Adrenal gland (tissue), 12 donors: Measurements from ENCODE around the gene MYL6B. TPM values are rescaled to one million over a fixed set of nuclear protein-coding genes. Genes with fewer than 3 reads are reported as not detected.
"Not testable (repeated sequence)": the region's sequence is repeated elsewhere in the genome, so short reads cannot be mapped to it uniquely, and the experiment has no call there.

ENCODE experiments used
- DNase-seq, 7 donors: peaks; one replicate each; pipeline ENCODE4 v3.0.0-alpha.2; 2019 to 2020
- H3K27ac ChIP-seq, 5 donors: fragments of 200-600 bp; sonication (generic) in 4 of 5; 1 replicate in 3 of 5; 2 replicates in 2 of 5; pipeline versions ENCODE4 v1.5.1 to v1.8.0; 2016 to 2020; ENCODE audit warnings: mild to moderate bottlenecking in 1 of 5
- H3K27me3 ChIP-seq: fragments of 200-600 bp; 2 replicates; pipeline ENCODE4 v1.8.0; 2021
- H3K36me3 ChIP-seq, 2 donors: fragments of 200-600 bp; replicated peaks in 1 of 2; 1 replicate in 1 of 2; 2 replicates in 1 of 2; pipeline versions ENCODE4 v1.5.1 to v1.8.0; 2018 to 2022
- H3K4me1 ChIP-seq, 2 donors: fragments of 200-600 bp; replicated peaks in 1 of 2; 1 replicate in 1 of 2; 2 replicates in 1 of 2; pipeline versions ENCODE4 v1.5.1 to v1.8.0; 2018 to 2021
- H3K4me3 ChIP-seq, 4 donors: fragments of 200-600 bp; sonication (generic) in 3 of 4; one replicate each; pipeline ENCODE4 v1.5.1; 2016 to 2018
- H3K9me3 ChIP-seq, 3 donors: fragments of 200-600 bp; sonication (generic) in 1 of 3; replicated peaks in 1 of 3; 1 replicate in 2 of 3; 2 replicates in 1 of 3; pipeline versions ENCODE4 v1.5.1 to v1.8.0; 2016 to 2021
- CTCF ChIP-seq, 6 experiments: fragments of 450-650 bp in 4 of 6; fragments of 200-600 bp in 2 of 6; sonication (generic) in 1 of 6; IDR thresholded peaks; 1 replicate in 5 of 6; 2 replicates in 1 of 6; pipeline versions ENCODE4 v1.5.1 to v1.8.0; 2016 to 2021; ENCODE audit warnings: antibody characterized with exemption in 6 of 6, mild to moderate bottlenecking in 2 of 6, moderate library complexity in 1 of 6
- POLR2A ChIP-seq, 2 donors: fragments of 450-650 bp; IDR thresholded peaks; one replicate each; pipeline ENCODE4 v1.6.1; 2017; ENCODE audit warnings: antibody characterized with exemption in 2 of 2, mild to moderate bottlenecking in 2 of 2, moderate library complexity in 1 of 2
- WGBS, 4 donors: extraction: QIAGEN DNeasy Blood & Tissue Kit in 2 of 4; methylation state at CpG; one replicate each; pipeline versions ENCODE4 v1.1.5 to v1.1.7; 2013 to 2017; 5-methylcytosine and 5-hydroxymethylcytosine counted together
- intact Hi-C, 2 donors: fragments of 100-400 bp; cut with DNase I; formaldehyde crosslinking; loops; one replicate each; pipeline versions ENCODE4 v1.14.1 to v1.15.0; 2022 to 2023
- polyA plus RNA-seq, 3 donors: library from polyadenylated mRNA; stranded (reverse); fragments of 200-250 nt in 2 of 3; fragments of 350-450 nt in 1 of 3; fragmentation: Illumina TruSeq in 1 of 3; extraction: RNeasy Lipid Tissue Mini Kit (QIAGEN cat#74804) in 1 of 3; gene quantifications; one replicate each; pipeline ENCODE4 v1.2.3, GENCODE V29; 2013 to 2014
- total RNA-seq, 9 donors: library from RNA; depleted of rRNA in 4 of 9; stranded (reverse); fragments of >200 nt in 4 of 9; fragments of 120-200 nt in 1 of 9; fragmentation: NEBNext Ultra II Directional in 1 of 9; extraction: Animal tissue kit (Norgen Biotek cat#: 25700) in 1 of 9; gene quantifications; one replicate each; pipeline versions ENCODE4 v1.1.0 to v1.2.4, GENCODE V29; 2013 to 2023
- donor health status: healthy with polysubstance abuse.
- donor health status: Bipolar disorder and iron deficiency.
- donor health status: DM: yes; HTN: yes; CAD: no.
- donor health status: DM: no; HTN: no; CAD: no.
- donor health status: DM: no; HTN: no; CAD: no.
- donor health status: DM: yes; HTN: yes; CAD: no.

The MYL6B gene
- total and polyA plus RNA-seq, 12 donors, result 28.0 to 129 (median 71.9) TPM

- 1 to 2% (median 2%) methylated on average over 38 to 42 of the region's 42 CpGs for WGBS, 4 donors
- intact Hi-C loops, result loop anchor here (2.0 to 5.0 kb wide), 4 partner anchors 37 to 272 kb away; no protein-coding TSS in a partner anchor
- Histone ChIP-seq H3K27me3 (no peaks in the 10 kb centered on the region), H3K27ac (peak overlapping the region; percentile 66 to 92 (median 76)), H3K36me3 (peaks cover 0 to 11% of the 10 kb centered on the region in 2 donors), H3K9me3 (no peaks in the 10 kb centered on the region), H3K4me3 (peak overlapping the region in 3 of 4 donors; percentile 32 to 88 (median 86)), H3K4me1 (peaks cover 16 to 25% of the 10 kb centered on the region in 2 donors)
- TF ChIP-seq POLR2A (IDR thresholded peaks at IDR 0.05) (no peak), CTCF (IDR thresholded peaks at IDR 0.05) (peak in 2 of 6 experiments; percentile 1 to 48)
- peak; percentile 73 to 95 (median 80) for DNase-seq
These were observed 37.7 kb downstream of the MYL6B start for GRCh38 chr12:56189918-56190694.

GRCh38 chr12:56190695-56191155, 38.3 kb downstream of the MYL6B start:
- Histone ChIP-seq H3K4me3 (peak overlapping the region in 2 of 4 donors; percentile 32 to 88), H3K9me3 (no peaks in the 10 kb centered on the region), H3K27me3 (no peaks in the 10 kb centered on the region), H3K36me3 (peaks cover 0 to 5% of the 10 kb centered on the region in 2 donors), H3K4me1 (peaks cover 16 to 25% of the 10 kb centered on the region in 2 donors), H3K27ac (peak overlapping the region in 4 of 5 donors; percentile 73 to 92 (median 84))
- intact Hi-C loops, result loop anchor here in 1 of 2 donors (5.0 kb wide), 2 partner anchors 37 to 272 kb away; no protein-coding TSS in a partner anchor
- no peak for TF ChIP-seq CTCF (IDR thresholded peaks at IDR 0.05)
- TF ChIP-seq POLR2A (IDR thresholded peaks at IDR 0.05), result no peak
- WGBS, 4 donors, result 17 to 24% (median 21%) methylated on average over 9 of the region's 9 CpGs
- no peak for DNase-seq

- Histone ChIP-seq H3K9me3 (no peaks in the 10 kb centered on the region), H3K4me3 (no peak overlapping the region), H3K27me3 (no peaks in the 10 kb centered on the region), H3K36me3 (no peaks in the 10 kb centered on the region), H3K27ac (no peak overlapping the region), H3K4me1 (peaks cover 14 to 16% of the 10 kb centered on the region in 2 donors)
- no peak for DNase-seq
- TF ChIP-seq CTCF (IDR thresholded peaks at IDR 0.05) (no peak), POLR2A (IDR thresholded peaks at IDR 0.05) (no peak)
- intact Hi-C loops, result loop anchor here in 1 of 2 donors (5.0 kb wide), 2 partner anchors 35 to 270 kb away; no protein-coding TSS in a partner anchor
These were observed 40.2 kb downstream of the MYL6B start for GRCh38 chr12:56192582-56192981.

GRCh38 chr12:56193025-56193578, 40.7 kb downstream of the MYL6B start:
- Histone ChIP-seq H3K4me1 (peaks cover 9 to 11% of the 10 kb centered on the region in 2 donors), H3K9me3 (no peaks in the 10 kb centered on the region), H3K4me3 (no peak overlapping the region), H3K36me3 (no peaks in the 10 kb centered on the region), H3K27me3 (no peaks in the 10 kb centered on the region), H3K27ac (no peak overlapping the region)
- intact Hi-C loops, result loop anchor here in 1 of 2 donors (5.0 kb wide), 2 partner anchors 34 to 269 kb away; no protein-coding TSS in a partner anchor
- TF ChIP-seq CTCF (IDR thresholded peaks at IDR 0.05) (peak; percentile 83 to 90 (median 88)), POLR2A (IDR thresholded peaks at IDR 0.05) (no peak)
- peak; percentile 77 to 92 (median 85) for DNase-seq
- WGBS, 4 donors, result 25 to 53% (median 36%) methylated on average over 1 of the region's 1 CpG

- H3K4me1 ChIP-seq, H3K27me3 ChIP-seq, H3K9me3 ChIP-seq, intact Hi-C loops, H3K4me3 ChIP-seq, H3K36me3 ChIP-seq, DNase-seq: not testable (repeated sequence)
- H3K27ac ChIP-seq, result peak overlapping the region in 2 of 5 donors; percentile 38 to 61
- 57 to 72% (median 68%) methylated on average over 11 of the region's 11 CpGs for WGBS, 4 donors
These were observed 44.6 kb downstream of the MYL6B start for GRCh38 chr12:56196818-56197550.
